K562 (cell line): Measurements from ENCODE around the gene TTLL3.

Source experiments
- CREB1 ChIP-seq, 2 experiments: sonication (generic) in 1 of 2; formaldehyde crosslinking in 1 of 2; IDR thresholded peaks; 2 replicates each; pipeline versions ENCODE4 v1.6.1 to v1.8.0; 2012 to 2022; ENCODE audit warnings: inconsistent platforms in 1 of 2, mild to moderate bottlenecking in 1 of 2, missing genetic modification reagents in 1 of 2, moderate library complexity in 1 of 2
- JUNB ChIP-seq: fragments of 450-650 bp; formaldehyde crosslinking; conservative IDR thresholded peaks from 2 replicates; pipeline ENCODE4 v1.4.0; 2020; ENCODE audit warnings: mild to moderate bottlenecking
- XRCC5 ChIP-seq: fragments of 200-400 bp; formaldehyde crosslinking; IDR thresholded peaks from 2 replicates; pipeline ENCODE4 v1.6.1; 2017; ENCODE audit warnings: low read depth, mild to moderate bottlenecking, low read length
- TF ChIP-seq, protein P1 (sequence below): sonication (generic); formaldehyde crosslinking; IDR thresholded peaks from 2 replicates; pipeline ENCODE4 v1.8.1; 2022; ENCODE audit warnings: missing genetic modification reagents

DNA sequence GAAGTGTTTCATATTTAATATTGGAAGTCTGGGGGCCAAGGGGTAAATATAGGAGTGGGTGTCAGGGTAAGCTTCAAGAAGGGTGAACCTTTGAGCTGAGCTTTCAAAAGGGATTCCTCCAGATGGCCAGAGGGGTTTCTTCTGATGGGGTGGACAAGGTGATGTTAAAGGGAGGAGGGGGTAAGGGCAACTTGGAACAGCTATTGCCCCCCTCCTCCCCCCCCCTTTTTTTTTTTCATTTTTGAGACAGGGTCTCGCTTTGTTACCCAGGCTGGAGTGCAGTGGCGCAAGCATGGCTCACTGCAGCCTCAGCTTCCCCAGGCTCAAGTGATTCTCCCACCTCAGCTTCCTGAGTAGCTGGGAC, 2.1 kb upstream of the TTLL3 start:
- TF ChIP-seq, protein P1, sequence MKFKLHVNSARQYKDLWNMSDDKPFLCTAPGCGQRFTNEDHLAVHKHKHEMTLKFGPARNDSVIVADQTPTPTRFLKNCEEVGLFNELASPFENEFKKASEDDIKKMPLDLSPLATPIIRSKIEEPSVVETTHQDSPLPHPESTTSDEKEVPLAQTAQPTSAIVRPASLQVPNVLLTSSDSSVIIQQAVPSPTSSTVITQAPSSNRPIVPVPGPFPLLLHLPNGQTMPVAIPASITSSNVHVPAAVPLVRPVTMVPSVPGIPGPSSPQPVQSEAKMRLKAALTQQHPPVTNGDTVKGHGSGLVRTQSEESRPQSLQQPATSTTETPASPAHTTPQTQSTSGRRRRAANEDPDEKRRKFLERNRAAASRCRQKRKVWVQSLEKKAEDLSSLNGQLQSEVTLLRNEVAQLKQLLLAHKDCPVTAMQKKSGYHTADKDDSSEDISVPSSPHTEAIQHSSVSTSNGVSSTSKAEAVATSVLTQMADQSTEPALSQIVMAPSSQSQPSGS (CRISPR knock-in tag) = no peak
- TF ChIP-seq XRCC5 (no peak), CREB1 (IDR thresholded peaks at IDR 0.05) (no peak), CREB1 (CRISPR knock-in tag; IDR thresholded peaks at IDR 0.05) (no peak), JUNB (CRISPR knock-in tag) (no peak)
